AG08396 (cell line): ENCODE measurements around the gene STARD5.

Experiments used
- DNase-seq: peaks from one replicate; pipeline ENCODE4 v3.0.0; 2012; ENCODE audit warnings: low spot score, mixed read lengths

STARD5 gene

GRCh38 chr15:81292523-81293001 is 31.4 kb downstream of the STARD5 start:
- no peak for DNase-seq

- no peak for DNase-seq
Observed at GRCh38 chr15:81291916-81292522, 31.9 kb downstream of the STARD5 start.

- DNase-seq, result no peak
Observed at GRCh38 chr15:81289910-81290309, 34.0 kb downstream of the STARD5 start.

GRCh38 chr15:81288616-81289015 is 35.3 kb downstream of the STARD5 start:
- no peak for DNase-seq

GRCh38 chr15:81288040-81288439 is 35.9 kb downstream of the STARD5 start:
- no peak for DNase-seq

GRCh38 chr15:81286621-81287121 is 37.3 kb downstream of the STARD5 start:
- no peak for DNase-seq

GRCh38 chr15:81285461-81285860 is 38.5 kb downstream of the STARD5 start:
- DNase-seq, result no peak

GRCh38 chr15:81284256-81285031 is 39.5 kb downstream of the STARD5 start:
- DNase-seq, result no peak

GRCh38 chr15:81282911-81283310 is 41.0 kb downstream of the STARD5 start:
- no peak for DNase-seq

GRCh38 chr15:81282606-81282895 is 41.4 kb downstream of the STARD5 start:
- DNase-seq, result no peak

GRCh38 chr15:81281766-81282605 is 42.0 kb downstream of the STARD5 start:
- DNase-seq, result no peak

- DNase-seq, result no peak
Observed at GRCh38 chr15:81281456-81281735, 42.5 kb downstream of the STARD5 start.

GRCh38 chr15:81280696-81281455 is 43.1 kb downstream of the STARD5 start:
- no peak for DNase-seq

- no peak for DNase-seq
Observed at GRCh38 chr15:81279621-81280485, 44.1 kb downstream of the STARD5 start.

GRCh38 chr15:81278306-81279029 is 45.5 kb downstream of the STARD5 start:
- DNase-seq, result no peak

GRCh38 chr15:81277851-81278250 is 46.1 kb downstream of the STARD5 start:
- DNase-seq, result no peak

- no peak for DNase-seq
Observed at GRCh38 chr15:81276967-81277366, 47.0 kb downstream of the STARD5 start.

- DNase-seq, result no peak
Observed at GRCh38 chr15:81275711-81276392, 48.1 kb downstream of the STARD5 start.

GRCh38 chr15:81274931-81275707 is 48.8 kb downstream of the STARD5 start:
- peak; percentile 80 for DNase-seq
